ENCODE results near the gene CHD9.

DNA sequence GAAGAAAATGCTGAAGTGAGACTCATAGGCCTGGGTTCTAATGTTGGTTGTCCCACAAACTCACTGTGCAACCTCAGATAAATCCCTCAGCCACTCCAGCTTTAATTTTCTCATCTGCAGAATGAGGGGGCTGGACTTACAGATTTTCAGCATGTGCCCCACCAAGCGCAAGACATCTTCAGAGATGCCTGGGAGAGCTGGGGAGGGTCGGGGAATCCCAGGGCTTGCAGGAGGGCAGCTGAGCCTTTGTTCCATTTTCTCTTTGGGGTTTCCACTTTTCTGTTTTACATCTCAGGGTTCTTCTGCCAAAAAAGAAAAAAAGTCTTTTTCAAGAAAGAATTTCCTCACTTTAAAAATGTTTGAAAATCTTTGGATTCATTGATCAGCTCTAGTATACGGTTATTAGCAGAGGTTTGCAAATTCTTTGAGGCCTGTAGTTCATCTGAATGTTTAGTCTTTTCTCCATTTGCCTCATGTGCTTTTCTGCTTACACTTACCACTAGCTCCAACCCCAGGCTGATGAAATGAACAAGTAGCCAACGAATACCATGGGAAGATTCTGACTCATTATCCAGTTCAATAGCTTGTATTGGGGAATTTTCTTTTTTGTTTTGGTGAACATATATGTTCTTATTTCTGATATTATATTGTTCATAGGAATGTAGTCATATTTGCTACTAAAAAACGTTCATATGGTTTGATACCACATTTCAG, 56.4 kb downstream of the CHD9 start:
- no peak for TF ChIP-seq POLR2A (IDR thresholded peaks at IDR 0.05)
- TF ChIP-seq, protein P1, sequence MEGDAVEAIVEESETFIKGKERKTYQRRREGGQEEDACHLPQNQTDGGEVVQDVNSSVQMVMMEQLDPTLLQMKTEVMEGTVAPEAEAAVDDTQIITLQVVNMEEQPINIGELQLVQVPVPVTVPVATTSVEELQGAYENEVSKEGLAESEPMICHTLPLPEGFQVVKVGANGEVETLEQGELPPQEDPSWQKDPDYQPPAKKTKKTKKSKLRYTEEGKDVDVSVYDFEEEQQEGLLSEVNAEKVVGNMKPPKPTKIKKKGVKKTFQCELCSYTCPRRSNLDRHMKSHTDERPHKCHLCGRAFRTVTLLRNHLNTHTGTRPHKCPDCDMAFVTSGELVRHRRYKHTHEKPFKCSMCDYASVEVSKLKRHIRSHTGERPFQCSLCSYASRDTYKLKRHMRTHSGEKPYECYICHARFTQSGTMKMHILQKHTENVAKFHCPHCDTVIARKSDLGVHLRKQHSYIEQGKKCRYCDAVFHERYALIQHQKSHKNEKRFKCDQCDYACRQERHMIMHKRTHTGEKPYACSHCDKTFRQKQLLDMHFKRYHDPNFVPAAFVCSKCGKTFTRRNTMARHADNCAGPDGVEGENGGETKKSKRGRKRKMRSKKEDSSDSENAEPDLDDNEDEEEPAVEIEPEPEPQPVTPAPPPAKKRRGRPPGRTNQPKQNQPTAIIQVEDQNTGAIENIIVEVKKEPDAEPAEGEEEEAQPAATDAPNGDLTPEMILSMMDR (IDR thresholded peaks at IDR 0.05): no peak
